Nephron (organoid): ENCODE data around the gene CCL4L2.
"Not testable (repeated sequence)": the region's sequence is repeated elsewhere in the genome, so short reads cannot be mapped to it uniquely, and the experiment has no call there.

ENCODE experiments used
- H3K27ac Mint-ChIP-seq, 3 experiments: 2 replicates each; pipeline ENCODE4 v1.8.0; 2020; ENCODE audit warnings: mixed read lengths in 3 of 3, mild to moderate bottlenecking in 2 of 3, moderate library complexity in 1 of 3
- H3K27me3 Mint-ChIP-seq: 2 replicates; pipeline ENCODE4 v1.8.0; 2021; ENCODE audit warnings: low read depth, mild to moderate bottlenecking, moderate library complexity, mixed read lengths
- H3K36me3 Mint-ChIP-seq: 2 replicates; pipeline ENCODE4 v1.8.0; 2020; ENCODE audit warnings: low read depth, mixed read lengths
- H3K4me1 Mint-ChIP-seq: 2 replicates; pipeline ENCODE4 v1.8.0; 2020; ENCODE audit warnings: mixed read lengths
- H3K4me3 Mint-ChIP-seq, 3 experiments: 2 replicates each; pipeline ENCODE4 v1.8.0; 2020; ENCODE audit warnings: mild to moderate bottlenecking in 3 of 3, mixed read lengths in 3 of 3, moderate library complexity in 2 of 3
- H3K9me3 Mint-ChIP-seq: 2 replicates; pipeline ENCODE4 v1.8.0; 2020; ENCODE audit warnings: mixed read lengths
- CTCF ChIP-seq, 3 experiments: fragments of 200-600 bp; sonication (generic); IDR thresholded peaks; one replicate each; pipeline ENCODE4 v1.5.0; 2021; ENCODE audit warnings: antibody characterized with exemption in 3 of 3; ENCODE audit not compliant: unreplicated experiment in 3 of 3

CCL4L2 gene

GRCh38 chr17:36210439-36211211 is at the start of gene CCL4L2:
Gene CCL4L2 (plus strand): TSS chr17:36211063.
- H3K27ac Mint-ChIP-seq, H3K4me1 Mint-ChIP-seq, H3K9me3 Mint-ChIP-seq, H3K36me3 Mint-ChIP-seq, H3K4me3 Mint-ChIP-seq: not testable (repeated sequence)
- H3K27me3 Mint-ChIP-seq, result peaks cover 34% of the 10 kb centered on the region

GRCh38 chr17:36168836-36169235 is 42.0 kb upstream of the CCL4L2 start:
- H3K4me3 Mint-ChIP-seq, H3K9me3 Mint-ChIP-seq, H3K4me1 Mint-ChIP-seq, H3K27ac Mint-ChIP-seq, H3K27me3 Mint-ChIP-seq, H3K36me3 Mint-ChIP-seq: not testable (repeated sequence)

- not testable (repeated sequence) for H3K27ac Mint-ChIP-seq, H3K9me3 Mint-ChIP-seq, H3K4me1 Mint-ChIP-seq, H3K4me3 Mint-ChIP-seq, H3K36me3 Mint-ChIP-seq
- peaks cover 13% of the 10 kb centered on the region for H3K27me3 Mint-ChIP-seq
Observed at GRCh38 chr17:36176536-36176935, 34.3 kb upstream of the CCL4L2 start, which contains the start of gene TBC1D3B. Gene TBC1D3B (minus strand): TSS chr17:36176636. CDS start chr17:36175050, 1,586 bp downstream.

- H3K4me1 Mint-ChIP-seq, H3K9me3 Mint-ChIP-seq, H3K27ac Mint-ChIP-seq, H3K36me3 Mint-ChIP-seq: not testable (repeated sequence)
- peaks cover 60% of the 10 kb centered on the region for H3K27me3 Mint-ChIP-seq
- H3K4me3 Mint-ChIP-seq, result peak overlapping the region; percentile 84 to 88 (median 88)
Observed at GRCh38 chr17:36181446-36182175, 29.3 kb upstream of the CCL4L2 start.

- peaks cover 68% of the 10 kb centered on the region for H3K27me3 Mint-ChIP-seq
- H3K9me3 Mint-ChIP-seq, result no peaks in the 10 kb centered on the region
- H3K4me1 Mint-ChIP-seq, result no peaks in the 10 kb centered on the region
- TF ChIP-seq CTCF (IDR thresholded peaks at IDR 0.05; ENCODE audit: unreplicated experiment in 3 of 3), result no peak
- no peak overlapping the region for H3K27ac Mint-ChIP-seq
- H3K4me3 Mint-ChIP-seq, result peak overlapping the region; percentile 84 to 88 (median 88)
- H3K36me3 Mint-ChIP-seq, result no peaks in the 10 kb centered on the region
Observed at GRCh38 chr17:36182176-36183000, 28.5 kb upstream of the CCL4L2 start.

GRCh38 chr17:36183001-36183971 is 27.6 kb upstream of the CCL4L2 start:
- Mint-ChIP-seq H3K27me3 (peaks cover 77% of the 10 kb centered on the region), H3K36me3 (no peaks in the 10 kb centered on the region), H3K4me3 (peak overlapping the region; percentile 84 to 88 (median 88)), H3K9me3 (no peaks in the 10 kb centered on the region), H3K4me1 (no peaks in the 10 kb centered on the region), H3K27ac (no peak overlapping the region)
- TF ChIP-seq CTCF (IDR thresholded peaks at IDR 0.05; ENCODE audit: unreplicated experiment in 3 of 3), result peak in 1 of 3 experiments; percentile 23

GRCh38 chr17:36184023-36184765 is 26.7 kb upstream of the CCL4L2 start:
- no peaks in the 10 kb centered on the region for H3K36me3 Mint-ChIP-seq
- H3K4me1 Mint-ChIP-seq, result no peaks in the 10 kb centered on the region
- H3K9me3 Mint-ChIP-seq, result no peaks in the 10 kb centered on the region
- peaks cover 83% of the 10 kb centered on the region for H3K27me3 Mint-ChIP-seq
- TF ChIP-seq CTCF (IDR thresholded peaks at IDR 0.05; ENCODE audit: unreplicated experiment in 3 of 3), result no peak
- peak overlapping the region; percentile 71 to 84 (median 77) for H3K4me3 Mint-ChIP-seq
- peak overlapping the region in 1 of 3 experiments; percentile 3 for H3K27ac Mint-ChIP-seq
